Measurements from ENCODE around the gene MYOC. TPM values are rescaled to one million over a fixed set of nuclear protein-coding genes. Genes with fewer than 3 reads are reported as not detected.
A peak's percentile ranks its signal among the peaks of the same experiment; 100 is the strongest.

Gene MYOC
- total RNA-seq, 4 donors from 2014 or later: 0.31 to 19.1 (median 3.6) TPM

- intact Hi-C loops (cut with DNase I): no loop called here
- DNase-seq: no peak
- Histone ChIP-seq H3K9me3 (no peaks in the 10 kb centered on the region), H3K36me3 (no peaks in the 10 kb centered on the region), H3K4me3 (peak overlapping the region in 2 of 4 donors; percentile 9 to 45), H3K4me1 (peaks cover 0 to 32% (median 15%) of the 10 kb centered on the region in 3 donors), H3K27ac (peak overlapping the region; percentile 49 to 85 (median 74)), H3K27me3 (no peaks in the 10 kb centered on the region)
- WGBS, 2 donors: 31 to 40% methylated on average over 16 to 24 of the region's 24 CpGs
- no peak for TF ChIP-seq POLR2A (IDR thresholded peaks at IDR 0.05)
- TF ChIP-seq CTCF (IDR thresholded peaks at IDR 0.05): peak in 5 of 6 experiments; percentile 5 to 49 (median 29)
These were observed 2.7 kb upstream of the MYOC start for GRCh38 chr1:171654942-171655745.

GRCh38 chr1:171654201-171654941, 1.9 kb upstream of the MYOC start:
- Histone ChIP-seq H3K4me1 (peaks cover 0 to 32% (median 15%) of the 10 kb centered on the region in 3 donors), H3K4me3 (no peak overlapping the region), H3K36me3 (no peaks in the 10 kb centered on the region), H3K9me3 (no peaks in the 10 kb centered on the region), H3K27me3 (no peaks in the 10 kb centered on the region), H3K27ac (peak overlapping the region; percentile 49 to 85 (median 74))
- WGBS, 2 donors: 47 to 55% methylated on average over 7 to 8 of the region's 8 CpGs
- no peak for TF ChIP-seq CTCF (IDR thresholded peaks at IDR 0.05)
- TF ChIP-seq POLR2A (IDR thresholded peaks at IDR 0.05): no peak
- intact Hi-C loops (cut with DNase I): no loop called here
- DNase-seq: no peak

- intact Hi-C loops (cut with DNase I): no loop called here
- no peak for TF ChIP-seq CTCF (IDR thresholded peaks at IDR 0.05)
- no peak for TF ChIP-seq POLR2A (IDR thresholded peaks at IDR 0.05)
- no peak for DNase-seq
- Histone ChIP-seq H3K4me1 (peaks cover 0 to 32% (median 15%) of the 10 kb centered on the region in 3 donors), H3K27me3 (no peaks in the 10 kb centered on the region), H3K27ac (peak overlapping the region; percentile 49 to 85 (median 74)), H3K4me3 (no peak overlapping the region), H3K36me3 (no peaks in the 10 kb centered on the region), H3K9me3 (no peaks in the 10 kb centered on the region)
- WGBS, 2 donors: 54 to 64% methylated on average over 1 of the region's 1 CpG
These were observed 1.3 kb upstream of the MYOC start for GRCh38 chr1:171653796-171654195.

GRCh38 chr1:171646249-171646560, 6.3 kb downstream of the MYOC start:
- TF ChIP-seq POLR2A (IDR thresholded peaks at IDR 0.05): no peak
- no peak for TF ChIP-seq CTCF (IDR thresholded peaks at IDR 0.05)
- no peak for DNase-seq
- Histone ChIP-seq H3K4me1 (peaks cover 5 to 16% (median 16%) of the 10 kb centered on the region in 3 donors), H3K9me3 (no peaks in the 10 kb centered on the region), H3K4me3 (no peak overlapping the region), H3K36me3 (no peaks in the 10 kb centered on the region), H3K27me3 (no peaks in the 10 kb centered on the region), H3K27ac (peak overlapping the region in 3 of 4 donors; percentile 33 to 81 (median 77))
- WGBS, 2 donors: 85 to 92% methylated on average over 1 of the region's 1 CpG
- intact Hi-C loops (cut with DNase I): loop anchor here (10.0 kb wide), 1 partner anchor 69 kb away; no protein-coding TSS in a partner anchor

Data from esophagus squamous epithelium (tissue), 5 donors.